MCF 10A (cell line): ENCODE results near the gene KSR1. TPM values are rescaled to one million over a fixed set of nuclear protein-coding genes. Genes with fewer than 3 reads are reported as not detected.
A peak's percentile ranks its signal among the peaks of the same experiment; 100 is the strongest.

Experiments
- BruUV-seq: library from RNA; stranded (reverse); fragments of 400-500 nt; replicated peaks from 2 replicates; lab custom pipeline; 2021; lab: Mats Ljungman, UMichigan
- CTCF ChIA-PET: fragments of 300-600 bp; sonication (Branson Sonifier 250); formaldehyde crosslinking; extraction: SDS; loops from one replicate; lab custom pipeline; 2021; ENCODE audit warnings: antibody characterized with exemption, inconsistent platforms; lab: Yijun Ruan, JAX
- POLR2A ChIA-PET: fragments of 300-600, 350-650 bp; sonication (Branson Sonifier 250); formaldehyde crosslinking; extraction: SDS; loops from one replicate; lab custom pipeline; 2020; ENCODE audit warnings: antibody characterized with exemption, inconsistent platforms; lab: Yijun Ruan, JAX
- DNase-seq: peaks from one replicate; pipeline ENCODE4 v3.0.0-alpha.2; 2018; ENCODE audit not compliant: unreplicated experiment
- H3K27ac Mint-ChIP-seq: one replicate; pipeline ENCODE4 v1.8.0; 2022; ENCODE audit warnings: mild to moderate bottlenecking, low read depth, mixed read lengths; ENCODE audit not compliant: unreplicated experiment
- H3K27me3 Mint-ChIP-seq: one replicate; pipeline ENCODE4 v1.8.0; 2022; ENCODE audit warnings: mixed read lengths; ENCODE audit not compliant: insufficient read depth, unreplicated experiment
- H3K36me3 Mint-ChIP-seq: one replicate; pipeline ENCODE4 v1.8.0; 2022; ENCODE audit warnings: mild to moderate bottlenecking, moderate library complexity, mixed read lengths; ENCODE audit not compliant: insufficient read depth, unreplicated experiment
- H3K4me1 Mint-ChIP-seq: one replicate; pipeline ENCODE4 v1.8.0; 2022; ENCODE audit warnings: mixed read lengths; ENCODE audit not compliant: insufficient read depth, unreplicated experiment
- H3K4me3 Mint-ChIP-seq: one replicate; pipeline ENCODE4 v1.8.0; 2022; ENCODE audit warnings: mild to moderate bottlenecking, moderate library complexity, mixed read lengths; ENCODE audit not compliant: unreplicated experiment
- H3K9me3 Mint-ChIP-seq: one replicate; pipeline ENCODE4 v1.8.0; 2022; ENCODE audit warnings: mixed read lengths; ENCODE audit not compliant: unreplicated experiment
- CTCF ChIP-seq: fragments of 200-600 bp; IDR thresholded peaks from one replicate; pipeline ENCODE4 v1.8.0; 2022; ENCODE audit warnings: antibody characterized with exemption, mild to moderate bottlenecking; ENCODE audit not compliant: unreplicated experiment
- intact Hi-C: fragments of 100-400 bp; cut with micrococcal nuclease; formaldehyde crosslinking; loops from 2 replicates; pipeline ENCODE4 v1.14.1; 2022
- total RNA-seq: library from RNA; stranded (reverse); gene quantifications from 2 replicates; pipeline ENCODE4 v1.2.3, GENCODE V29; 2022

KSR1 gene
- total RNA-seq, 1 experiment from 2014 or later, result 7.2 TPM

- DNase-seq, result no peak
- Mint-ChIP-seq H3K9me3 (no peaks in the 10 kb centered on the region), H3K27ac (no peak overlapping the region), H3K4me1 (peaks cover 29% of the 10 kb centered on the region), H3K36me3 (peaks cover 5% of the 10 kb centered on the region), H3K4me3 (no peak overlapping the region), H3K27me3 (peaks cover 12% of the 10 kb centered on the region)
- intact Hi-C loops, result no loop called here
- TF ChIP-seq CTCF, result no peak
- POLR2A ChIA-PET, result no interaction called here
- no TSS peak for BruUV-seq
- CTCF ChIA-PET, result interaction anchor here (0.6 to 1.0 kb wide), 4 partner anchors 17 to 177 kb away, joined by 3 read pairs; partner anchors contain the start of gene KSR1
Measured at GRCh38 chr17:27473748-27474609, 17.7 kb downstream of the KSR1 start.

GRCh38 chr17:27475070-27475673, 18.9 kb downstream of the KSR1 start:
- Mint-ChIP-seq H3K27me3 (peaks cover 12% of the 10 kb centered on the region), H3K9me3 (no peaks in the 10 kb centered on the region), H3K4me3 (no peak overlapping the region), H3K27ac (no peak overlapping the region), H3K4me1 (peaks cover 29% of the 10 kb centered on the region), H3K36me3 (peaks cover 5% of the 10 kb centered on the region)
- CTCF ChIA-PET, result no interaction called here
- BruUV-seq, result no TSS peak
- POLR2A ChIA-PET, result interaction anchor here (0.8 kb wide), 1 partner anchor 79 kb away, joined by 4 read pairs; no protein-coding TSS in a partner anchor
- intact Hi-C loops, result no loop called here
- no peak for TF ChIP-seq CTCF
- DNase-seq, result peak; percentile 38

GRCh38 chr17:27475981-27476895, 20.0 kb downstream of the KSR1 start:
- TF ChIP-seq CTCF, result no peak
- Mint-ChIP-seq H3K4me3 (no peak overlapping the region), H3K9me3 (no peaks in the 10 kb centered on the region), H3K36me3 (peaks cover 5% of the 10 kb centered on the region), H3K4me1 (peaks cover 21% of the 10 kb centered on the region), H3K27ac (no peak overlapping the region), H3K27me3 (peaks cover 12% of the 10 kb centered on the region)
- POLR2A ChIA-PET, result interaction anchor here (0.8 kb wide), 1 partner anchor 78 kb away, joined by 4 read pairs; no protein-coding TSS in a partner anchor
- intact Hi-C loops, result no loop called here
- DNase-seq, result no peak
- no TSS peak for BruUV-seq
- CTCF ChIA-PET, result interaction anchor here (1.0 to 1.2 kb wide), 2 partner anchors 123 to 134 kb away, joined by 3 to 4 read pairs; no protein-coding TSS in a partner anchor
